Gastrocnemius medialis (tissue), 4 donors: ENCODE measurements around the gene SLC40A1.

Experiments
- CTCF ChIP-seq, 5 experiments: fragments of 450-650 bp in 3 of 5; fragments of 200-600 bp in 2 of 5; sonication (generic) in 2 of 5; IDR thresholded peaks in 4 of 5; conservative IDR thresholded peaks in 1 of 5; 1 replicate in 4 of 5; 2 replicates in 1 of 5; pipeline ENCODE4 v1.5.1; 2016 to 2019; ENCODE audit warnings: antibody characterized with exemption in 5 of 5, mild to moderate bottlenecking in 3 of 5, moderate library complexity in 3 of 5
- POLR2A ChIP-seq, 2 donors: fragments of 450-650 bp; IDR thresholded peaks; one replicate each; pipeline ENCODE4 v1.6.1; 2017; ENCODE audit warnings: antibody characterized with exemption in 2 of 2, mild to moderate bottlenecking in 2 of 2, moderate library complexity in 2 of 2

GRCh38 chr2:189587780-189588179 is 7.2 kb upstream of the SLC40A1 start:
- TF ChIP-seq CTCF (IDR thresholded peaks at IDR 0.05 in 4 of 5, conservative IDR thresholded peaks at IDR 0.05 in 1 of 5) = no peak
- TF ChIP-seq POLR2A (IDR thresholded peaks at IDR 0.05) = no peak
